ENCODE results near the gene NEO1. TPM values are rescaled to one million over a fixed set of nuclear protein-coding genes. Genes with fewer than 3 reads are reported as not detected.

The NEO1 gene
- total and polyA plus RNA-seq, 4 donors, result 1.6 to 9.9 (median 5.8) TPM

GRCh38 chr15:73336756-73337155 lies 284.5 kb downstream of the NEO1 start:
- H3K27ac ChIP-seq (ENCODE audit: low read depth in 1 of 2, low read length in 2 of 2), result no peak overlapping the region
- H3K9ac ChIP-seq (ENCODE audit: low read depth in 1 of 2, low read length in 2 of 2), result no peak overlapping the region
- H3K9me3 ChIP-seq (ENCODE audit: control insufficient read depth in 4 of 4, low read length in 3 of 4), result no peaks in the 10 kb centered on the region
- no peak overlapping the region for H3K4me3 ChIP-seq (ENCODE audit: low read depth in 1 of 3, low read length in 3 of 3)
- peaks cover 0 to 2% (median 0%) of the 10 kb centered on the region in 4 donors for H3K27me3 ChIP-seq (ENCODE audit: control insufficient read depth in 4 of 4, insufficient read depth in 4 of 4, low read length in 3 of 4)
- no peak for TF ChIP-seq EGR1 (IDR thresholded peaks at IDR 0.05; ENCODE audit: low read depth in 2 of 2)
- TF ChIP-seq FOXA2 (IDR thresholded peaks at IDR 0.05), result no peak
- TF ChIP-seq REST (IDR thresholded peaks at IDR 0.05), result no peak
- no peak for TF ChIP-seq RXRA (IDR thresholded peaks at IDR 0.05)
- TF ChIP-seq HNF4G (IDR thresholded peaks at IDR 0.05), result no peak
- TF ChIP-seq ZBTB33 (IDR thresholded peaks at IDR 0.05), result no peak
- no peak for TF ChIP-seq TAF1 (conservative IDR thresholded peaks at IDR 0.05)
- TF ChIP-seq ATF3 (IDR thresholded peaks at IDR 0.05), result no peak
- no peak for TF ChIP-seq MAX (IDR thresholded peaks at IDR 0.05)
- no peak for TF ChIP-seq SP1 (IDR thresholded peaks at IDR 0.05)
- TF ChIP-seq CTCF (IDR thresholded peaks at IDR 0.05; ENCODE audit: low read depth, low read length, missing input control), result no peak
- TF ChIP-seq JUND (IDR thresholded peaks at IDR 0.05), result no peak
- TF ChIP-seq FOXA1 (IDR thresholded peaks at IDR 0.05), result no peak
- no peak for TF ChIP-seq HNF4A (conservative IDR thresholded peaks at IDR 0.05)
- TF ChIP-seq GABPA (IDR thresholded peaks at IDR 0.05 in 1 of 2, conservative IDR thresholded peaks at IDR 0.05 in 1 of 2), result no peak
- TF ChIP-seq RAD21 (IDR thresholded peaks at IDR 0.05), result no peak
- TF ChIP-seq NR2F2 (IDR thresholded peaks at IDR 0.05), result no peak
- TF ChIP-seq YY1 (IDR thresholded peaks at IDR 0.05), result no peak
- H3K4me1 ChIP-seq (ENCODE audit: control insufficient read depth in 4 of 4, insufficient read depth in 4 of 4, low read length in 3 of 4), result no peaks in the 10 kb centered on the region
- H3K36me3 ChIP-seq (ENCODE audit: control insufficient read depth in 4 of 4, insufficient read depth in 3 of 4, low read depth in 1 of 4, low read length in 3 of 4), result no peaks in the 10 kb centered on the region
- WGBS, result 86% methylated on average over 7 of the region's 7 CpGs
- DNase-seq (ENCODE audit: low spot score), result no peak
